CD4-positive, alpha-beta memory T cell (primary cell): ENCODE results near the gene SPEF2. TPM values are rescaled to one million over a fixed set of nuclear protein-coding genes. Genes with fewer than 3 reads are reported as not detected.

Experiments used
- CTCF ChIA-PET: fragments of 350-600 bp; sonication (Branson Sonifier 250); formaldehyde crosslinking; loops from one replicate; lab custom pipeline; 2021; ENCODE audit warnings: inconsistent platforms; ENCODE audit not compliant: partially characterized antibody; lab: Charles Lee
- POLR2A ChIA-PET: fragments of 350-600 bp; sonication (Branson Sonifier 250); formaldehyde crosslinking; loops from one replicate; lab custom pipeline; 2021; ENCODE audit not compliant: partially characterized antibody; lab: Charles Lee
- DNase-seq, 5 donors: peaks; one replicate each; pipeline versions ENCODE4 v3.0.0 to v3.0.0-alpha.2; 2020 to 2022; ENCODE audit warnings: mixed read lengths in 1 of 5
- H3K27ac ChIP-seq: one replicate; pipeline ENCODE4 v1.7.0; 2013; ENCODE audit warnings: low read depth, low read length
- H3K27me3 ChIP-seq: 2 replicates; pipeline ENCODE4 v1.7.0; 2013; ENCODE audit warnings: mild to moderate bottlenecking, low read length, moderate library complexity; ENCODE audit not compliant: insufficient read depth
- H3K36me3 ChIP-seq: 2 replicates; pipeline ENCODE4 v1.7.0; 2013; ENCODE audit warnings: mild to moderate bottlenecking, low read length, moderate library complexity; ENCODE audit not compliant: insufficient read depth
- H3K4me1 ChIP-seq: 2 replicates; pipeline ENCODE4 v1.7.0; 2013; ENCODE audit warnings: mild to moderate bottlenecking, low read length, moderate library complexity; ENCODE audit not compliant: insufficient read depth
- H3K4me3 ChIP-seq, 2 donors: one replicate each; pipeline ENCODE4 v1.7.0; 2013; ENCODE audit warnings: low read length in 2 of 2, mild to moderate bottlenecking in 1 of 2
- H3K9me3 ChIP-seq, 2 donors: one replicate each; pipeline ENCODE4 v1.7.0; 2013; ENCODE audit warnings: low read length in 2 of 2, control low read depth in 1 of 2; ENCODE audit not compliant: control insufficient read depth in 1 of 2
- H3K27ac Mint-ChIP-seq, 7 donors: one replicate each; pipeline ENCODE4 v1.8.0; 2020 to 2021; ENCODE audit warnings: mixed read lengths in 7 of 7, mild to moderate bottlenecking in 6 of 7, inconsistent platforms in 3 of 7, moderate library complexity in 3 of 7
- H3K27me3 Mint-ChIP-seq, 2 donors: one replicate each; pipeline ENCODE4 v1.8.0; 2020 to 2021; ENCODE audit warnings: mixed read lengths in 2 of 2
- H3K36me3 Mint-ChIP-seq, 2 donors: one replicate each; pipeline ENCODE4 v1.8.0; 2020 to 2021; ENCODE audit warnings: mixed read lengths in 2 of 2, inconsistent platforms in 1 of 2, mild to moderate bottlenecking in 1 of 2
- H3K4me1 Mint-ChIP-seq, 4 donors: one replicate each; pipeline ENCODE4 v1.8.0; 2020 to 2021; ENCODE audit warnings: mixed read lengths in 4 of 4, mild to moderate bottlenecking in 1 of 4
- H3K4me3 Mint-ChIP-seq, 8 donors: one replicate each; pipeline ENCODE4 v1.8.0; 2020 to 2021; ENCODE audit warnings: mixed read lengths in 8 of 8, mild to moderate bottlenecking in 7 of 8, moderate library complexity in 6 of 8, inconsistent platforms in 3 of 8
- H3K9me3 Mint-ChIP-seq, 8 donors: one replicate each; pipeline ENCODE4 v1.8.0; 2020 to 2021; ENCODE audit warnings: mixed read lengths in 8 of 8, mild to moderate bottlenecking in 5 of 8, inconsistent platforms in 3 of 8, moderate library complexity in 1 of 8
- intact Hi-C: fragments of 100-400 bp; cut with micrococcal nuclease; formaldehyde crosslinking; loops from one replicate; pipeline ENCODE4 v1.15.1; 2023
- polyA plus RNA-seq, 2 donors: library from polyadenylated mRNA; unstranded; fragments of 300-500 nt; fragmentation: Illumina TruSeq; gene quantifications; one replicate each; pipeline ENCODE4 v1.2.3, GENCODE V29; 2021
- total RNA-seq, 2 experiments: library from RNA; stranded (reverse); gene quantifications; one replicate each; pipeline ENCODE4 v1.2.3, GENCODE V29; 2021

The SPEF2 gene
- 10 to 100 TPM; 14.2 to 15.4 TPM for total RNA-seq
- 1 to 10 TPM; 4.0 to 6.2 TPM for polyA plus RNA-seq

GRCh38 chr5:35617435-35618303 lies at the start of gene SPEF2:
SPEF2 (plus strand) TSS chr5:35617863; CDS start chr5:35617998, 135 bp downstream.
- H3K4me3 Mint-ChIP-seq: peak within 1 kb of the TSS; percentile 92 to 98 (median 95)
- peak within 1 kb of the TSS; percentile 73 to 83 for H3K4me3 ChIP-seq
- H3K4me1 Mint-ChIP-seq: peaks cover 19 to 41% (median 27%) of the 10 kb centered on the region in 4 donors
- intact Hi-C loops: loop anchor here (1.0 to 10.0 kb wide), 3 partner anchors 33 to 533 kb away; no protein-coding TSS in a partner anchor
- peaks cover 23% of the 10 kb centered on the region for H3K4me1 ChIP-seq
- peak; percentile 78 to 84 (median 81) for DNase-seq
- ChIA-PET POLR2A (interaction anchor here (0.6 to 2.2 kb wide), 9 partner anchors 9 to 307 kb away, joined by 3 to 8 read pairs (median 5); no protein-coding TSS in a partner anchor), CTCF (interaction anchor here (0.7 to 8.2 kb wide), 21 partner anchors 8 to 314 kb away, joined by 3 to 142 read pairs (median 3); no protein-coding TSS in a partner anchor)
- peaks cover 0 to 11% (median 3%) of the 10 kb centered on the region in 8 donors for H3K9me3 Mint-ChIP-seq
- H3K27me3 Mint-ChIP-seq: no peaks in the 10 kb centered on the region
- peaks cover 0 to 6% of the 10 kb centered on the region in 2 donors for H3K36me3 Mint-ChIP-seq
- peak within 1 kb of the TSS; percentile 57 for H3K27ac ChIP-seq
- no peaks in the 10 kb centered on the region for H3K27me3 ChIP-seq
- no peaks in the 10 kb centered on the region for H3K36me3 ChIP-seq
- H3K27ac Mint-ChIP-seq: peak within 1 kb of the TSS; percentile 81 to 99 (median 96)
- H3K9me3 ChIP-seq: no peaks in the 10 kb centered on the region

- no peak overlapping the region for H3K4me3 ChIP-seq
These were observed 42.1 kb upstream of the SPEF2 start for GRCh38 chr5:35575578-35575977.

GRCh38 chr5:35587419-35587818 lies 30.2 kb upstream of the SPEF2 start:
- CTCF ChIA-PET: no interaction called here
- DNase-seq: no peak
- Histone ChIP-seq H3K4me3 (no peak overlapping the region), H3K4me1 (no peaks in the 10 kb centered on the region), H3K27ac (no peak overlapping the region), H3K27me3 (no peaks in the 10 kb centered on the region), H3K36me3 (no peaks in the 10 kb centered on the region), H3K9me3 (no peaks in the 10 kb centered on the region)
- Mint-ChIP-seq H3K4me3 (no peak overlapping the region), H3K27ac (no peak overlapping the region), H3K27me3 (peaks cover 26 to 29% of the 10 kb centered on the region in 2 donors), H3K9me3 (peaks cover 0 to 4% (median 0%) of the 10 kb centered on the region in 8 donors), H3K36me3 (no peaks in the 10 kb centered on the region), H3K4me1 (peaks cover 0 to 2% (median 0%) of the 10 kb centered on the region in 4 donors)
- intact Hi-C loops: no loop called here
- POLR2A ChIA-PET: no interaction called here

More at GRCh38 chr5:35575578-35575977, 42.1 kb upstream of the SPEF2 start:
- Histone ChIP-seq H3K4me1 (no peaks in the 10 kb centered on the region), H3K27ac (no peak overlapping the region), H3K9me3 (no peaks in the 10 kb centered on the region), H3K36me3 (no peaks in the 10 kb centered on the region), H3K27me3 (no peaks in the 10 kb centered on the region)
- CTCF ChIA-PET: no interaction called here
- POLR2A ChIA-PET: no interaction called here
- Mint-ChIP-seq H3K36me3 (no peaks in the 10 kb centered on the region), H3K4me3 (no peak overlapping the region), H3K27me3 (peaks cover 9 to 14% of the 10 kb centered on the region in 2 donors), H3K27ac (no peak overlapping the region), H3K9me3 (peaks cover 0 to 10% (median 2%) of the 10 kb centered on the region in 8 donors), H3K4me1 (no peaks in the 10 kb centered on the region)
- no peak for DNase-seq
- intact Hi-C loops: no loop called here

GRCh38 chr5:35593338-35593737 lies 24.3 kb upstream of the SPEF2 start:
- Histone ChIP-seq H3K4me1 (no peaks in the 10 kb centered on the region), H3K4me3 (no peak overlapping the region), H3K36me3 (no peaks in the 10 kb centered on the region), H3K27me3 (no peaks in the 10 kb centered on the region), H3K9me3 (no peaks in the 10 kb centered on the region), H3K27ac (no peak overlapping the region)
- Mint-ChIP-seq H3K4me1 (peaks cover 0 to 2% (median 0%) of the 10 kb centered on the region in 4 donors), H3K27ac (no peak overlapping the region), H3K4me3 (no peak overlapping the region), H3K9me3 (peaks cover 0 to 9% (median 0%) of the 10 kb centered on the region in 8 donors), H3K27me3 (peaks cover 17 to 23% of the 10 kb centered on the region in 2 donors), H3K36me3 (no peaks in the 10 kb centered on the region)
- CTCF ChIA-PET: no interaction called here
- intact Hi-C loops: no loop called here
- POLR2A ChIA-PET: no interaction called here
- no peak for DNase-seq

- ChIA-PET CTCF (no interaction called here), POLR2A (no interaction called here)
- Mint-ChIP-seq H3K9me3 (peaks cover 5 to 23% (median 14%) of the 10 kb centered on the region in 8 donors), H3K4me3 (no peak overlapping the region), H3K27ac (no peak overlapping the region), H3K36me3 (no peaks in the 10 kb centered on the region), H3K27me3 (peaks cover 31% of the 10 kb centered on the region in 2 donors), H3K4me1 (no peaks in the 10 kb centered on the region)
- H3K27ac ChIP-seq: no peak overlapping the region
- H3K36me3 ChIP-seq: no peaks in the 10 kb centered on the region
- H3K9me3 ChIP-seq: no peaks in the 10 kb centered on the region
- DNase-seq: peak in 1 of 5 donors; percentile 31
- intact Hi-C loops: no loop called here
- no peaks in the 10 kb centered on the region for H3K4me1 ChIP-seq
- H3K27me3 ChIP-seq: no peaks in the 10 kb centered on the region
- no peak overlapping the region for H3K4me3 ChIP-seq
These were observed 18.8 kb upstream of the SPEF2 start for GRCh38 chr5:35598707-35599370.

- ChIA-PET POLR2A (no interaction called here), CTCF (interaction anchor here (1.2 kb wide), 1 partner anchor 16 kb away, joined by 3 read pairs; no protein-coding TSS in a partner anchor)
- Mint-ChIP-seq H3K36me3 (no peaks in the 10 kb centered on the region), H3K9me3 (peaks cover 5 to 26% (median 19%) of the 10 kb centered on the region in 8 donors), H3K4me3 (no peak overlapping the region), H3K4me1 (no peaks in the 10 kb centered on the region), H3K27me3 (peaks cover 25 to 30% of the 10 kb centered on the region in 2 donors), H3K27ac (no peak overlapping the region)
- DNase-seq: no peak
- H3K4me1 ChIP-seq: no peaks in the 10 kb centered on the region
- H3K27ac ChIP-seq: no peak overlapping the region
- H3K4me3 ChIP-seq: no peak overlapping the region
- no peaks in the 10 kb centered on the region for H3K27me3 ChIP-seq
- intact Hi-C loops: no loop called here
- no peaks in the 10 kb centered on the region for H3K9me3 ChIP-seq
- H3K36me3 ChIP-seq: no peaks in the 10 kb centered on the region
These were observed 17.1 kb upstream of the SPEF2 start for GRCh38 chr5:35600591-35600990.
